HepG2 (cell line): ENCODE measurements around the gene PYGO2. TPM values are rescaled to one million over a fixed set of nuclear protein-coding genes. Genes with fewer than 3 reads are reported as not detected.

ENCODE experiments used
- ATF7-NPFF ChIP-seq: sonication (generic); formaldehyde crosslinking; IDR thresholded peaks from 2 replicates; pipeline ENCODE4 v1.8.1; 2023; ENCODE audit warnings: mild to moderate bottlenecking, low read depth, missing genetic modification reagents, moderate library complexity
- CSRNP1 ChIP-seq: sonication (generic); formaldehyde crosslinking; IDR thresholded peaks from 2 replicates; pipeline ENCODE4 v1.8.1; 2023; ENCODE audit warnings: mild to moderate bottlenecking, missing genetic modification reagents
- DR1 ChIP-seq: sonication (generic); formaldehyde crosslinking; IDR thresholded peaks from 2 replicates; pipeline ENCODE4 v1.8.0; 2021; ENCODE audit warnings: mild to moderate bottlenecking, missing genetic modification reagents, inconsistent platforms
- FOSL2 ChIP-seq: sonication (generic); formaldehyde crosslinking; IDR thresholded peaks from 2 replicates; pipeline ENCODE4 v1.4.0; 2020; ENCODE audit warnings: missing genetic modification reagents
- KLF12 ChIP-seq: sonication (generic); formaldehyde crosslinking; IDR thresholded peaks from 2 replicates; pipeline ENCODE4 v1.4.0; 2020; ENCODE audit warnings: missing genetic modification reagents, borderline replicate concordance
- MBD4 ChIP-seq: IDR thresholded peaks from 2 replicates; pipeline ENCODE4 v1.6.1; 2012; ENCODE audit warnings: low read length, inconsistent platforms, borderline replicate concordance
- NFYB ChIP-seq: sonication (generic); formaldehyde crosslinking; IDR thresholded peaks from 2 replicates; pipeline ENCODE4 v1.4.0; 2020; ENCODE audit warnings: missing genetic modification reagents
- PHF8 ChIP-seq: sonication (generic); formaldehyde crosslinking; IDR thresholded peaks from 2 replicates; pipeline ENCODE4 v1.5.0; 2020; ENCODE audit warnings: missing genetic modification reagents
- PRMT3 ChIP-seq: sonication (generic); formaldehyde crosslinking; IDR thresholded peaks from 2 replicates; pipeline ENCODE4 v1.8.1; 2022; ENCODE audit warnings: low read depth, mild to moderate bottlenecking, moderate library complexity, missing genetic modification reagents, borderline replicate concordance
- TRIM24 ChIP-seq: sonication (generic); formaldehyde crosslinking; IDR thresholded peaks from 2 replicates; pipeline ENCODE4 v1.8.0; 2022; ENCODE audit warnings: mild to moderate bottlenecking, missing genetic modification reagents
- ZFP36L2 ChIP-seq: sonication (generic); formaldehyde crosslinking; IDR thresholded peaks from 2 replicates; pipeline ENCODE4 v1.4.0; 2020; ENCODE audit warnings: missing genetic modification reagents
- ZNF615 ChIP-seq: sonication (generic); formaldehyde crosslinking; IDR thresholded peaks from 2 replicates; pipeline ENCODE4 v1.5.0; 2020; ENCODE audit warnings: mild to moderate bottlenecking, missing genetic modification reagents, borderline replicate concordance
- ZNF710 ChIP-seq: sonication (generic); formaldehyde crosslinking; IDR thresholded peaks from 2 replicates; pipeline ENCODE4 v1.5.0; 2020; ENCODE audit warnings: mild to moderate bottlenecking, missing genetic modification reagents, borderline replicate concordance
- polyA plus RNA-seq, 8 experiments: library from polyadenylated mRNA; depleted of rRNA in 3 of 8; stranded (reverse) in 7 of 8; unstranded in 1 of 8; fragments of >200 nt; fragmentation: Illumina TruSeq in 4 of 8; extraction: Trizol in 4 of 8; gene quantifications; 2 replicates each; pipeline versions ENCODE4 v1.2.1 to v1.2.3, GENCODE V29; 2011 to 2016; ENCODE audit warnings: low read depth in 4 of 8, missing spikeins in 1 of 8, mixed read lengths in 1 of 8; ENCODE audit not compliant: insufficient read depth in 1 of 8
- total RNA-seq, 5 experiments: library from RNA; depleted of rRNA; stranded (reverse); fragments of >200 nt; fragmentation: Illumina TruSeq; extraction: Trizol; gene quantifications; 2 replicates each; pipeline ENCODE4 v1.2.3, GENCODE V29; 2016; ENCODE audit warnings: low read depth in 1 of 5
- TF ChIP-seq, protein P1 (sequence below): sonication (generic); formaldehyde crosslinking; IDR thresholded peaks from 2 replicates; pipeline ENCODE4 v1.4.0; 2020; ENCODE audit warnings: mild to moderate bottlenecking, missing genetic modification reagents
- TF ChIP-seq, protein P2 (sequence below): sonication (generic); formaldehyde crosslinking; IDR thresholded peaks from 2 replicates; pipeline ENCODE4 v1.8.0; 2023; ENCODE audit warnings: mild to moderate bottlenecking, missing genetic modification reagents

Gene PYGO2
- total and polyA plus RNA-seq, 2 of the 13 experiments (the other 11 are each of a cell fraction or from before 2014, with no cell fraction given), result 20.3 to 21.8 TPM

GRCh38 chr1:154999571-155000410 is 38.2 kb upstream of the PYGO2 start (continued):
- TF ChIP-seq, protein P1, sequence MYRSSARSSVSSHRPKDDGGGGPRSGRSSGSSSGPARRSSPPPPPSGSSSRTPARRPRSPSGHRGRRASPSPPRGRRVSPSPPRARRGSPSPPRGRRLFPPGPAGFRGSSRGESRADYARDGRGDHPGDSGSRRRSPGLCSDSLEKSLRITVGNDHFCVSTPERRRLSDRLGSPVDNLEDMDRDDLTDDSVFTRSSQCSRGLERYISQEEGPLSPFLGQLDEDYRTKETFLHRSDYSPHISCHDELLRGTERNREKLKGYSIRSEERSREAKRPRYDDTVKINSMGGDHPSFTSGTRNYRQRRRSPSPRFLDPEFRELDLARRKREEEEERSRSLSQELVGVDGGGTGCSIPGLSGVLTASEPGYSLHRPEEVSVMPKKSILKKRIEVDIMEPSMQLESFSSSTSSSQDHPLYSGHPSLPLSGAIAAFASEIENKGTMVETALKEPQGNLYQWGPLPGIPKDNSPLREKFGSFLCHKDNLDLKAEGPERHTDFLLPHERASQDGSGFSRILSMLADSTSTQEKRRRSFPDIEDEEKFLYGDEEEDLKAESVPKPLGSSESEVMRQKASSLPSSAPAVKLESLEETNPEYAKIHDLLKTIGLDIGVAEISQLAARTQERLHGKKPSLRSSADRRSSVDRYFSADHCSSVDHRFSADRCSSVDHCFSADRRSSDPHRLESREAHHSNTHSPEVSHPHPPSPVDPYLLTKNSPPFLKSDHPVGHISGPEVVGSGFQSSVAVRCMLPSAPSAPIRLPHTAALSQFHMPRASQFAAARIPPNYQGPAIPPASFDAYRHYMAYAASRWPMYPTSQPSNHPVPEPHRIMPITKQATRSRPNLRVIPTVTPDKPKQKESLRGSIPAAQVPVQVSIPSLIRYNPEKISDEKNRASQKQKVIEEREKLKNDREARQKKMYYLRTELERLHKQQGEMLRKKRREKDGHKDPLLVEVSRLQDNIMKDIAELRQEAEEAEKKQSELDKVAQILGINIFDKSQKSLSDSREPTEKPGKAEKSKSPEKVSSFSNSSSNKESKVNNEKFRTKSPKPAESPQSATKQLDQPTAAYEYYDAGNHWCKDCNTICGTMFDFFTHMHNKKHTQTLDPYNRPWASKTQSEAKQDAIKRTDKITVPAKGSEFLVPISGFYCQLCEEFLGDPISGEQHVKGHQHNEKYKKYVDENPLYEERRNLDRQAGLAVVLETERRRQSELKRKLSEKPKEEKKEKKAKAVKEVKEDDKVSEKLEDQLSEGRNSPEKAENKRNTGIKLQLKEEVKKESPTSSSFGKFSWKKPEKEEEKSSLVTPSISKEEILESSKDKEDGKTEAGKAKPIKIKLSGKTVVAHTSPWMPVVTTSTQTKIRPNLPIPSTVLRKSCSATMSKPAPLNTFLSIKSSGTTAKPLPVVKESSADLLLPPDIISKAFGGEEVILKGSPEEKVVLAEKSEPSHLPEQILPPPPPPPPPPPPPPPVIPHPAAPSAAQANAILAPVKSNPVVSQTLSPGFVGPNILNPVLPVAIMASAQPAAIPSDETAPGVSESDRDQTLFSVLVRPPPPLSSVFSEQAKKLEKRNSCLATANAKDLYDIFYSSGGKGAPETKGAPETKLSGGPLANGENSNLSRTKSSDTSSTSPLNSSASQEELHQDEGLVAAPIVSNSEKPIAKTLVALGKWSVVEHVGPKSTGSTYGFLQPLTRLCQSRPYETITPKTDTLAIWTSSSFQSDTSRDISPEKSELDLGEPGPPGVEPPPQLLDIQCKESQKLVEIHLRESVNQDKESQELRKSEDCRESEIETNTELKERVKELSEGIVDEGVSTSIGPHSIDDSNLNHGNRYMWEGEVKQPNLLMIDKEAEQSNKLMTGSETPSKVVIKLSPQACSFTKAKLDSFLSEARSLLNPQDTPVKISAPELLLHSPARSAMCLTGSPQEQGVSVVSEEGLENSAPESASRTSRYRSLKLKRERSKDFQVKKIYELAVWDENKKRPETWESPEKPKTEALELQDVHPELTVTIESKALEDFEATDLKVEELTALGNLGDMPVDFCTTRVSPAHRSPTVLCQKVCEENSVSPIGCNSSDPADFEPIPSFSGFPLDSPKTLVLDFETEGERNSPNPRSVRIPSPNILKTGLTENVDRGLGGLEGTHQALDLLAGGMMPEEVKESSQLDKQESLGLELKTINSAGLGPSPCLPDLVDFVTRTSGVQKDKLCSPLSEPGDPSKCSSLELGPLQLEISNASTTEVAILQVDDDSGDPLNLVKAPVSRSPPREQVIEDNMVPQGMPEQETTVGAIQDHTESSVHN (CRISPR knock-in tag), result no peak
- peak; percentile 38; the same call in 1 of the 2 replicates for TF ChIP-seq KLF12 (CRISPR knock-in tag)
- no peak for TF ChIP-seq ZNF615 (CRISPR knock-in tag)
- TF ChIP-seq MBD4, result no peak
- TF ChIP-seq NFYB (CRISPR knock-in tag), result no peak
- TF ChIP-seq ZNF710 (CRISPR knock-in tag), result peak; percentile 45; the same call in 1 of the 2 replicates
- no peak for TF ChIP-seq FOSL2 (CRISPR knock-in tag)
- TF ChIP-seq TRIM24 (CRISPR knock-in tag), result no peak
- no peak for TF ChIP-seq PRMT3 (CRISPR knock-in tag)
- TF ChIP-seq, protein P2, sequence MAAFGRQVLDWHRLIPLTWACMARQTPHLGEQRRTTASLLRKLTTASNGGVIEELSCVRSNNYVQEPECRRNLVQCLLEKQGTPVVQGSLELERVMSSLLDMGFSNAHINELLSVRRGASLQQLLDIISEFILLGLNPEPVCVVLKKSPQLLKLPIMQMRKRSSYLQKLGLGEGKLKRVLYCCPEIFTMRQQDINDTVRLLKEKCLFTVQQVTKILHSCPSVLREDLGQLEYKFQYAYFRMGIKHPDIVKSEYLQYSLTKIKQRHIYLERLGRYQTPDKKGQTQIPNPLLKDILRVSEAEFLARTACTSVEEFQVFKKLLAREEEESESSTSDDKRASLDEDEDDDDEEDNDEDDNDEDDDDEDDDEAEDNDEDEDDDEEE (CRISPR knock-in tag), result peak; percentile 62; the same call in 1 of the 2 replicates
- 0 out of 2 replicates have a peak, but pooled peaks have one; percentile 46 for TF ChIP-seq ATF7-NPFF
- TF ChIP-seq ZFP36L2 (CRISPR knock-in tag), result no peak
- no peak for TF ChIP-seq DR1 (CRISPR knock-in tag)
- no peak; the same call in 1 of the 2 replicates for TF ChIP-seq PHF8 (CRISPR knock-in tag)
- 0 out of 2 replicates have a peak, but pooled peaks have one; percentile 2 for TF ChIP-seq CSRNP1 (CRISPR knock-in tag)
